Natural killer cell (primary cell): Measurements from ENCODE around the gene BRCA2. TPM values are rescaled to one million over a fixed set of nuclear protein-coding genes. Genes with fewer than 3 reads are reported as not detected.

Experiments
- ATAC-seq, 3 donors: fragments of 150-1000 bp in 2 of 3; fragments of 200-7000 bp in 1 of 3; cut with Tn5 transposase; 1 replicate in 1 of 3; 2 replicates in 2 of 3; pipeline ENCODE4 v1.10.0; 2021; ENCODE audit warnings: mild to moderate bottlenecking in 2 of 3, moderate library complexity in 2 of 3
- DNase-seq, 2 donors: peaks; one replicate each; pipeline versions ENCODE4 v3.0.0 to v3.0.0-alpha.2; 2013 to 2021; ENCODE audit warnings: mixed read lengths in 1 of 2
- H3K27ac ChIP-seq: one replicate; pipeline ENCODE4 v1.5.1; 2013; ENCODE audit warnings: mild to moderate bottlenecking, low read length
- H3K27me3 ChIP-seq: one replicate; pipeline ENCODE4 v1.6.1; 2013; ENCODE audit warnings: low read length; ENCODE audit not compliant: control insufficient read depth, insufficient read depth
- H3K36me3 ChIP-seq: one replicate; pipeline ENCODE4 v1.6.1; 2013; ENCODE audit warnings: low read length; ENCODE audit not compliant: control insufficient read depth, insufficient read depth
- H3K4me1 ChIP-seq: one replicate; pipeline ENCODE4 v1.6.1; 2013; ENCODE audit warnings: low read length; ENCODE audit not compliant: control insufficient read depth, insufficient read depth
- H3K4me3 ChIP-seq: one replicate; pipeline ENCODE4 v1.5.1; 2013; ENCODE audit warnings: low read length
- H3K9me3 ChIP-seq: one replicate; pipeline ENCODE4 v1.6.1; 2013; ENCODE audit warnings: low read length; ENCODE audit not compliant: control insufficient read depth, insufficient read depth
- H3K27ac Mint-ChIP-seq, 2 donors: one replicate each; pipeline ENCODE4 v1.8.0; 2022; ENCODE audit warnings: mild to moderate bottlenecking in 2 of 2, mixed read lengths in 2 of 2, moderate library complexity in 1 of 2
- H3K27me3 Mint-ChIP-seq, 2 donors: one replicate each; pipeline ENCODE4 v1.8.0; 2022; ENCODE audit warnings: low read depth in 2 of 2, mixed read lengths in 2 of 2
- H3K36me3 Mint-ChIP-seq: one replicate; pipeline ENCODE4 v1.8.0; 2022; ENCODE audit warnings: mixed read lengths
- H3K4me1 Mint-ChIP-seq, 2 donors: one replicate each; pipeline ENCODE4 v1.8.0; 2022; ENCODE audit warnings: mixed read lengths in 2 of 2
- H3K4me3 Mint-ChIP-seq: one replicate; pipeline ENCODE4 v1.8.0; 2022; ENCODE audit warnings: mild to moderate bottlenecking, moderate library complexity, mixed read lengths
- H3K9me3 Mint-ChIP-seq, 2 donors: one replicate each; pipeline ENCODE4 v1.8.0; 2022; ENCODE audit warnings: mixed read lengths in 2 of 2
- CTCF ChIP-seq: fragments of 200-600 bp; IDR thresholded peaks from one replicate; pipeline ENCODE4 v1.8.0; 2022; ENCODE audit warnings: antibody characterized with exemption
- WGBS: methylation state at CpG from one replicate; pipeline ENCODE4 v1.1.7; 2013; ENCODE audit warnings: missing lambda C conversion rate; ENCODE audit not compliant: insufficient coverage; 5-methylcytosine and 5-hydroxymethylcytosine counted together
- intact Hi-C: fragments of 100-400 bp; cut with micrococcal nuclease; formaldehyde crosslinking; loops from one replicate; pipeline ENCODE4 v1.14.2; 2022
- total RNA-seq, 4 donors: library from RNA; stranded (reverse); fragments of 120-200 nt in 1 of 4; gene quantifications; one replicate each; pipeline versions ENCODE4 v1.2.3 to v1.2.4, GENCODE V29; 2013 to 2022

The BRCA2 gene
- total RNA-seq, 3 donors from 2014 or later (not counting 1 experiment from before 2014, with no cell fraction given), result 3.6 to 4.3 (median 3.6) TPM

DNA sequence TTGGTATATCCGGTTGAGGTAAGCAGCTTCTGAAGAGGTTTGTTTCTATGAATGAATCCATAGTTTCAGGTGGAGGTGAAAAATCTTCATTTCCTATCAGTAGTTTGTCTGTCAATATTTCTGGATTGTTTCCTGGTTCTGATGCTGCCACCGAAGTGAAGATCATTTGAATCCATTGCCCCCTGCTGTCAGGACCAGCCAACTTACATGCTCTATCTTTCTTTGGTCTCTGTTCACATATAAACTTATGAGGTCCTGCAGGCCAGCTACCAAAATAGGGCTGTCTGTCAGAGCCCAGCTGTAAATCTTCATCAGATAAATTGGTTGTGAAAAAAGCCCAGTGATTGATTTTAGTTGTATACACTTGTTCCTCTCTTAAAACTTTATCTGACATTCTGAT, 127.8 kb downstream of the BRCA2 start:
- Histone ChIP-seq H3K9me3 (no peaks in the 10 kb centered on the region), H3K4me1 (no peaks in the 10 kb centered on the region), H3K27ac (no peak overlapping the region), H3K27me3 (no peaks in the 10 kb centered on the region), H3K36me3 (no peaks in the 10 kb centered on the region), H3K4me3 (no peak overlapping the region)
- TF ChIP-seq CTCF, result peak; percentile 46
- ATAC-seq (peak in 2 of 3 donors; percentile 68 to 70), DNase-seq (peak in 1 of 2 donors; percentile 76)
- Mint-ChIP-seq H3K4me3 (no peak overlapping the region), H3K36me3 (no peaks in the 10 kb centered on the region), H3K27ac (no peak overlapping the region), H3K27me3 (no peaks in the 10 kb centered on the region), H3K9me3 (no peaks in the 10 kb centered on the region), H3K4me1 (peaks cover 0 to 5% of the 10 kb centered on the region in 2 donors)
- 36% methylated on average over 2 of the region's 2 CpGs for WGBS
- intact Hi-C loops, result loop anchor here (1.0 to 10.0 kb wide), 2 partner anchors 62 to 178 kb away; no protein-coding TSS in a partner anchor

GRCh38 chr13:32445461-32445860, 130.2 kb downstream of the BRCA2 start:
- TF ChIP-seq CTCF, result no peak
- Histone ChIP-seq H3K9me3 (no peaks in the 10 kb centered on the region), H3K36me3 (no peaks in the 10 kb centered on the region), H3K4me3 (no peak overlapping the region), H3K27ac (no peak overlapping the region), H3K27me3 (no peaks in the 10 kb centered on the region), H3K4me1 (no peaks in the 10 kb centered on the region)
- H3K36me3 Mint-ChIP-seq, result no peaks in the 10 kb centered on the region
- no peak for ATAC-seq
- no peaks in the 10 kb centered on the region for H3K27me3 Mint-ChIP-seq
- no peaks in the 10 kb centered on the region for H3K9me3 Mint-ChIP-seq
- WGBS, result 100% methylated on average over 1 of the region's 2 CpGs
- H3K4me3 Mint-ChIP-seq, result no peak overlapping the region
- DNase-seq, result no peak
- intact Hi-C loops, result loop anchor here (10.0 kb wide), 1 partner anchor 181 kb away; no protein-coding TSS in a partner anchor
- peaks cover 0 to 5% of the 10 kb centered on the region in 2 donors for H3K4me1 Mint-ChIP-seq
- no peak overlapping the region for H3K27ac Mint-ChIP-seq

GRCh38 chr13:32446220-32446619, 130.9 kb downstream of the BRCA2 start:
- no peaks in the 10 kb centered on the region for H3K36me3 ChIP-seq
- peaks cover 0 to 2% of the 10 kb centered on the region in 2 donors for H3K9me3 Mint-ChIP-seq
- H3K27ac ChIP-seq, result no peak overlapping the region
- no peak overlapping the region for H3K4me3 ChIP-seq
- DNase-seq (no peak), ATAC-seq (no peak)
- WGBS, result 95% methylated on average over 3 of the region's 3 CpGs
- TF ChIP-seq CTCF, result no peak
- H3K27ac Mint-ChIP-seq, result no peak overlapping the region
- H3K4me1 ChIP-seq, result no peaks in the 10 kb centered on the region
- H3K27me3 ChIP-seq, result no peaks in the 10 kb centered on the region
- H3K4me1 Mint-ChIP-seq, result peaks cover 0 to 5% of the 10 kb centered on the region in 2 donors
- no peaks in the 10 kb centered on the region for H3K36me3 Mint-ChIP-seq
- H3K4me3 Mint-ChIP-seq, result no peak overlapping the region
- no peaks in the 10 kb centered on the region for H3K27me3 Mint-ChIP-seq
- no peaks in the 10 kb centered on the region for H3K9me3 ChIP-seq
- intact Hi-C loops, result loop anchor here (10.0 kb wide), 1 partner anchor 181 kb away; no protein-coding TSS in a partner anchor
